ENCODE measurements around the gene TNN. TPM values are rescaled to one million over a fixed set of nuclear protein-coding genes. Genes with fewer than 3 reads are reported as not detected.

Gene TNN
- total RNA-seq, 1 experiment from 2014 or later: 0.11 TPM

DNA sequence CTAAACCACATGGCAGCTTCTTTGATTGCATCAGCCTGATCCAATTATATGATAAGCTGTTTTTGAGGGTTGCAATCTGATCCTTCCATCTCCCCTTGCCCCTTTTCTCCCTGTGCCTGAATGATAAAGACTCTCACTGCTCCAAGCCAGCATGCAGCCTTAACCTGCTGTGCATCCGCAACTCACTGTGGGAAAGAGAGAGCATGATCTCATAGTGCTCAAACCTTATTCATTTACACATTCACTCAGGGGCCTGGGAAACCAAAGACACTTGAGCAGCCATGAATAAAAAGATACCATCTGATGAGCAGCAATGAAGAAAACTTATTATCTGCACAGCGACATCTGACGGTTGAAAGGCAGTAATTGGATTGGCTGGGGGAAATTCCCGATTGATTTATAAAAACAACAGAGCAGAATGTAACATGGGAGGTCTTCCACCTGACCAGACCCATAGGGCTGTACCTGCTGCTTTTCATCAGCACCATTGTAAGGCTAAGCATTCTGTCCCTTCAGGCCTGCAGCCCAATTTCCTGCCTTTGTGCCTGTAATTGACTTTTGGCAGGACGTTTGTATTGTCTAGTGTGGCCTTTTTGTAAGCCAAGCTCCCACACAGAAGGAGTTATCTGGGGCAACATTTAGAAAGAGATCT is 62.5 kb downstream of the TNN start:
- peaks cover 0 to 2% of the 10 kb centered on the region in 2 experiments; a peak in 2 of 5 replicates for H3K9me3 Mint-ChIP-seq
- peaks cover 3% of the 10 kb centered on the region for H3K27me3 Mint-ChIP-seq (ENCODE audit: low read depth)
- Histone ChIP-seq H4K91ac (ENCODE audit: insufficient read length, low read depth, low read length) (no peak overlapping the region), H4K8ac (replicated peaks; ENCODE audit: insufficient read length, low read depth, low read length) (no peak overlapping the region), H3K79me1 (ENCODE audit: insufficient read depth, low read depth, low read length, poor library complexity, severe bottlenecking) (no peaks in the 10 kb centered on the region), H2BK15ac (ENCODE audit: low read depth, low read length) (no peak overlapping the region), H3K4me1 (ENCODE audit: insufficient read depth, low read length) (peaks cover 16% of the 10 kb centered on the region; the same call in 1 of the 2 replicates), H3K4me2 (ENCODE audit: insufficient read depth, insufficient read length, low read length) (peak overlapping the region; percentile 19), H3K23ac (ENCODE audit: insufficient read length, low read depth, low read length) (no peak overlapping the region), H2BK5ac (ENCODE audit: insufficient read length, low read length) (no peak overlapping the region), H4K5ac (ENCODE audit: insufficient read length, low read depth, low read length) (peak overlapping the region; percentile 23), H3K14ac (ENCODE audit: insufficient read depth, low read length) (no peak overlapping the region; the same call in 1 of the 2 replicates), H3K9me3 (ENCODE audit: control insufficient read depth, low read depth, low read length) (no peaks in the 10 kb centered on the region), H3K18ac (ENCODE audit: insufficient read length, low read depth, low read length) (peak overlapping the region; percentile 52), H3K23me2 (ENCODE audit: insufficient read length, low read depth, low read length, poor library complexity, severe bottlenecking) (no peaks in the 10 kb centered on the region), H3K56ac (ENCODE audit: insufficient read length, low read depth, low read length) (no peak overlapping the region), H2AK5ac (ENCODE audit: insufficient read length, low read length) (no peak overlapping the region), H2AFZ (ENCODE audit: low read length) (no peak overlapping the region), H3T11ph (ENCODE audit: low read length) (no peak overlapping the region), H3K4ac (ENCODE audit: low read depth, low read length) (no peak overlapping the region), H3K9ac (ENCODE audit: extremely low read depth, insufficient read length, low read length) (no peak overlapping the region), H3K27ac (ENCODE audit: insufficient read length, low read depth, low read length) (peak overlapping the region; percentile 66), H3K27me3 (ENCODE audit: insufficient read depth, low read length) (0 out of 2 replicates have a peak, but pooled peaks cover 2% of the 10 kb centered on the region), H2BK20ac (ENCODE audit: low read depth, low read length, poor library complexity, severe bottlenecking) (no peak overlapping the region), H4K20me1 (ENCODE audit: control insufficient read depth, insufficient read depth, insufficient read length) (no peaks in the 10 kb centered on the region), H3K79me2 (ENCODE audit: insufficient read depth, low read length) (no peaks in the 10 kb centered on the region), H2BK120ac (ENCODE audit: low read depth, low read length, poor library complexity, severe bottlenecking) (no peak overlapping the region), H2BK12ac (ENCODE audit: insufficient read length, low read depth, low read length) (no peak overlapping the region)
- TF ChIP-seq CTCF (conservative IDR thresholded peaks at IDR 0.05): no peak
- H3K27ac Mint-ChIP-seq: peak overlapping the region; percentile 81 to 100 (median 91)
- DNase-seq: peak; percentile 56
- no CpG with 5 or more reads among the region's 5 CpGs for WGBS (ENCODE audit: extremely low coverage, insufficient read length, low lambda C conversion rate)
- peak overlapping the region; percentile 10 to 69; a peak in 4 of 5 replicates for H3K4me3 Mint-ChIP-seq
- H3K4me1 Mint-ChIP-seq: peaks cover 41 to 47% of the 10 kb centered on the region in 2 experiments
- H3K36me3 Mint-ChIP-seq (ENCODE audit: insufficient read depth in 1 of 3, low read depth in 3 of 3): peaks cover 0 to 3% (median 0%) of the 10 kb centered on the region in 3 experiments; a peak in 3 of 7 replicates
